SHP77 treated with DMSO at 0.1 percent for 48 hours (cell line): ENCODE results near the gene VPS37C.

ENCODE experiments used
- DNase-seq: peaks from one replicate; lab custom pipeline; 2025; lab: John Stamatoyannopoulos, UW

The VPS37C gene

DNA sequence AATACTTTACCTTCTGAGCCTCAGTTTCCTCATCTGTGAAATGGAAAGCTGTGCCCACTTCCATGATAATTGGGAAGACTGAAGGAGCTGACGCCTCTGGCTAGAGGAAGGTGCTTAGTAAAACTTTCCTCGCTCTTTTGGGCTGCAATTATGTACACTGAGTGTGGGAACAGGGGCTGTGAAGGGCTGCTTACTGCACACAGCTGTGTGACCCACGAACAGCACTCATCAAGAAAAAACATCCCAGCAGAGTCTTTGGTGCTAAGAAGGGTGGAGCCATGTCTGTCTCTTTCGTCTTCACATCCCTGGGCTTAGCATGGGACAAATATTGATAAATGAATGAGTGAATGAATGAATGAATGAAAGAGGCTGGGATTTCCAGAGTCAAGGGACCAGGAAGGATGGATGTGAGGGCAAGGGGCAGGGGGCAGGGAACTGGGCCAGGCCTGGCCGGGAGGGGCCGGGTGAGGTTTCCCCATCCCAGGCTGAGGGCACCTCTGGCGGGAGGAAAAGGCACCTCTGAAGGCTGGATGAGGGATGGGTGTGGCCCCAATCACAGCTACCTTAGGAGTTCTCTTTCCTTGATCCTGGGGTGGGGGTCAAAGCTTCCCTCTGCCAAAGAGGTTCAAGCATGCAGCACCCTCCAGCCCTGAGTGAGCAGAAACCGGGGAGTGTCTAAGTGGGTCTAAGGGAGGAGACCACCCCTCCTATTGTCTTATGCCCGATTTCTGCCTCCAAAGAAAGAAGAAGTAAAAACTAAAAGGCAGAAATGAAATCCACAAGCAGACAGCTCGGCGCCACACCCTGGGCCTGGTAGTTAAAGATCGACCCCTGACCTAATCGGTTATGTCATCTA is 68.1 kb downstream of the VPS37C start:
- DNase-seq: no peak

DNA sequence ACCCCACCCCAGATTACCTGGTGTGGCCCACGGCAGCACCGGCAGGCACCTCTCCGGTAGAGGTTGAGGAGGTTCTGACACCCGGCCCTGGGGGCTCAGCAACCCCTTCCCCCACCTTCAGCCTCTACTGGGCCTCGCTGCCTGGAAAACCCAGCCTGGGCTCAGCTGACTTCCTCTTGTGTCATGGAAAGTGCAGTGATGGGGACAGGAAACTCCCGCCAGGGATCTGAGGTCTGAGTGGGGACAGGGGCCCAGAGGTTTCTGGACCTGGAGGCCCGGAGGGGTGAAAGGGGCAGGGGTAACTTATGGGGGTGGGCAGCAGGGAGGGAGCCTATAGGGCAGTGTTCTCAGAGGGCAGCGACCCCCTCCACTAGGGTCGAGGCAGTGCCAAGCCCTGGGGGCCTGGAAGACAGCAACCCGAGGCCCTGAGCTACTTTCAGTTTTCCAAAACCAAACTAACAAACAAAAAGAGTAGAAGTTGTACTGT is 68.9 kb downstream of the VPS37C start:
- no peak for DNase-seq

DNA sequence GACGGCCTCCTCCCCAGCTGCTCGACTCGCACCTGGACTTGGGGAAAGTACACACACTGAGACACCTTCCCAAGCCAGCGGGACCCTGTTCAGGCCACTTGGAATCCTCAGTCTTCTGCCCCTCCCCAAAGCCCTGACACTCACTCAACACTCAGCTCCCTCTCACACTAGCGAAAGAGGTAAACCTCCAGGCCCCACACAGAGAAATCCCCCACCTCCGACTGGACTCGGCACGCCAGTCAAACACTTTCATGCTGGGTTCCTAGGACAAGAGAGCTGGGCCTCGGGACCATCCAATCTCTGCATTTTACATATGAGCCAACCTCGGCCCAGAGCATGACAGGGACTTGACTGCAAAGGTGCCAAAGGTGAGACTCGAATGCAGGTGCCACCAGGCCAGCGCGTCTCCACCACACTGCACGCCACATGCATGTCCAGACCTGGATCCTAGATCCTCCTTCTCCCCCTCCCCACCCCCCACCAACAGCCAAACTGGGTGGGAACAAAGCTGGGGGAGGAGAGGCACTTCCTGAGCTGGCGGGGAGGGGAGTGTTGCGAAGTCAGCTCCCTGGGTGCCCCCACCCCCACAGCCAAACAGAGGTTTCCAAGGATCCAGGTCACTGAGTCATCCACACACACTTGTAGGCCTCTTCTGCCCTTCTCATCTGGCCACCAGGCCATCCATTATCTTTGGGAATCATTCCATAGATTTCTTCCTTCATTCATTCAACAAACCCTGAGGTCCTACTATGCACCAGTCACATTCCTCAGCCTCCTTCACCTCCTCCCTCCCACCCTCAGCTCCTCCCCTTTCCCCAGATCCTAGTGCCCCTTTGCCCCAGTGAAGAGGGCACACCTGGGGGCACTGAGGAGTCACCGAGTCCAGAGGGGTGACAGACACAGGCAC is 69.6 kb downstream of the VPS37C start:
- no peak for DNase-seq

DNA sequence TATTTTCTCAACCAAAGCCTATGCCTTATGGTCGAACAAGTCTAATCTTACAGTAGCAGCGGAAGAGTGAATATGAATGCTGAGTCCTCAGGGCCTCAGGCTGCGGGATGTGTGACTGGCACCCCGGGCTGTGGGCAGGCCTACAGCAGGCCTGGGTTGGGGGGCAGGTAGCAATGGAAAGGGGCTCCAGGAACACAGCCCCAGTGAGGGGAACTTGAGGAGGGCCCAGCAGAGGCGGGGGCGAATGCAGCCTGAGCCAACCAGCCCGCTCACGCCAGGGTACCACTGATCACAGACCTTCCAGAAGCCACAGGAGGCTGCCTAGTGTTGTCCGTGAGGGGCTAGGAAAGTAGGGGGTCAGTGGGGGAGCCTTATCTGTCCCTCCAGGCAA is 70.2 kb downstream of the VPS37C start:
- no peak for DNase-seq

DNA sequence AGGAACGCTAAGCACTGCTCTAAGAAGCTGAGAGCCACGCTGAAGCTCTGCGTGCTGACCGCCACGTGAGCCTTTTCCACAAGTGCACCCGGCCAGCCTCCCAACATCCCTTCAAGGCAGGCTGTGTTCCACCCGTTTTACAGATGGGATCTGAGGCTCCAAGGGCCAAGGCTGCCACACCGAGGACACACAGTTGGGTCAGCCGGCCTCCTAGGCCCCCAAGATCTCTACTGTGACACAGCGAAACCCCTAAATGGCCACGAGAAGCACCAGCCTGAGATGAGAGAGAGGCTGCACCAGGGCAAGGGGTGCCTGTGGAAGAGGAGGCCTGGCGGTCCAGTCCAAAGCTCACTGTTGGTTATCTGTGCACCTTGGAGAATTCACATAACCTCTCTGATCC is 70.7 kb downstream of the VPS37C start:
- DNase-seq: no peak

DNA sequence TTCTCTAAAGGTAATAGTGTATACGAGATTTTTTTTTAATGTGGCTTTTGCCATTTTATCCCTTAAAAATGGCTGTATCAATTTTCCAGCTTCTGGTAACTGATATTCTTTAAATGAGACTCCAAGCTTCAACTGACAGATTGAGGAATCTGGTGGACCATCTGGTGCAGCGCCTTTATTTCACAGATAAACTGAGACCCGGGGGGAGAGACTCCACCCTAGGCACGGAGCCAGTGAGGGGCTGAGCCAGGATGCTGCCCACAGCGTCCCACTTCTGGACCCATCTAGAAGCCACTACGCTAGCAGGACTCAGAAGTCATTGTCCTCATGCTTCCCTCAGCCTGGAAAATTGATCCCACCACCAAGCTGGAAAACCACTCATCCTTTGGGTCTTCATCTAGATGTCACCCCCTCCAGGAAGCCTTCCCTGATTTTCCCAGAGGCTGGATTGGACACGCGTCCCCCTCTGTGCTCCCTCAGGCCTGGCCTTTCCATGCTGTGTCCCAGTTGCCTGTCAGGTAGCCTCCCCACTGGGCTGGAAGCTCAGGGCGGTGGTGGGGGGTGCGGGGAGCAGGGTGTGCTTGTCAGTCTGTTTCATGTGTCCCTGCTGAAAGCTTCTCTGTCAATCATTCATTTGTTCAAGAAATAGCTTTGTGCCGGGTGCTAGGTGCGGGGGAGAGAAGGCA is 71.3 kb downstream of the VPS37C start:
- DNase-seq: no peak

DNA sequence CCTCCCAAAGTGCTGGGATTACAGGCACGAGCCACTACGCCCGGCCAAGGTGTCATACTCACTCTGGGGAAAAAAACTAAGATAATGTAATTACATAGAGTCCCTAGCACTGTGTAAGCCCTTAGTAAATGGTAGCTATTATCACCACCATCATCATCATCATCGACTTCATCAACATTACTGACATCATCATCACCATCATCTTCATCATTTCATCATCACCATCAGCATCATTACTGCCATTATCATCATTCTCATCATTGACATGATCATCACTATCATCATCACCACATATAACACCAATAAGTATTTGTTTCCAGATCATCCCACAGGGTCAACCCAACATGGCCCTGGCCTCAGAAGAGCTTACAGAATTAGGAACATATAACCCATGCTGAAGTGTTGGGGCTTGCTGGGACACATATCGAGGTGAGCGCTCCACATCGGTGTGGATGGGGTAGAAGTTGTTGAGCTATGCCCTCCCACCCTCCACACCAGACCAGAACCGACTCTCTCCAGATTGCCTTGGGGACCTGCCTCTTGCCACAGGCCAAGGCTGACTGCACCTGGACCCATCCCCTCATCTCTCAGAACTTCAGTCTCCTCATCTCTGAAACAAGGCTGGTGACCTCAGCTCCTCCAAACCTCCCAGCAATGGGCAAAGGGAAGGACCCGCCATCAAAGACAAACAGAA is 73.7 kb downstream of the VPS37C start:
- no peak for DNase-seq

DNA sequence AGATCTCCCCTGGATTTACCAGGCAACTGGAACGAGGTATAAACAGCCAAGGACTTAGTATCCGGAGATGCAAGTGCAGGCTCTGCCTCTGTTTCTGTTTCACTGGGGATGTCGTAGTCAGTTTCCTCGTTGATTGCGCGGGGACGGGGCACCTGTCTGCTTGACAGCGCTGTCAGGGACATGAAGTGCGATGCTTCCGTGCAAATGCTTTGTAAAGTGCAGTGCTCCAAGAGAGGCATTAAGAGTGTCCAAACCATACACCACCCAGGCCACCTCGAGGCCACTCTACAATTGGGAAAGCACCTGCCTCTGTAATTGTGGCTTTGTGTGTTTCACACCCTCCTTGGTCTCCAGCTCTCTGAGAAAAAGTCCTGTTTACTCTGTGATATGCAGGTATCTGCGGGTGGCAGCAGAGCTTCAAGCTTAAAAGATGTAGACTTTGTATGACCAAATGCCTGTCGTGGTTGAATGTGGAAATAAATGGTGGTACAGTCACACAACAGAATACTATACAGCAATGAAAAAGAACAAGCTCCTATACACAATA is 77.6 kb downstream of the VPS37C start:
- DNase-seq: no peak

DNA sequence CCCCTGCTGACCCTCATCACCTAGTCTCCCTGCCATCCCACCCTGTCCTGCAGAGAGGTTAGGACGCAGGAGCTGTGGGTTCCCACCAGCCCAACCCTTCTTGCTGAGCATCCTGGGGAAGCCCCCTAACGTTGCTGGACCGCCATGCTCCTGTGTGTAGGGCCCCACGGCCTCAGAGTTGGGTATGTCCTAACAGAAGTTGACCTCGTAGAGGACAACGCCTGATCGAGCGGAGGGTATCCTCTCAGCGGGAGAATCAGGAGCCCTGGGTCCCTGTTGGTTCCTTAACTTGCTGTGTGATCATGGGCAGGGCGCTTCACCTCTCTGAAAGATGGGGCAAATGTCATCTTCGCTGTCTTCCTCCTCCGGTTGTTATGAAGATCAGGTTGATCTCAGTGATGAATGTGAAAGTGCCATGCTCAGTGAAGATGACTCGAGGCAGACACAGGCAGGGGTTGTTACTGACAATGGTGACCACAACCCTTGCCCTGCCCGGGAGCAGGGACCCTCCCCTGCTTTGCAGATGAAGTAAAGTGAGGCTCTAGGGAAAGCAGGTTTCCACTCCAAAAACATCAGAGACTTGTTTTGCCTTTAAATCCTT is 78.2 kb downstream of the VPS37C start:
- DNase-seq: no peak

DNA sequence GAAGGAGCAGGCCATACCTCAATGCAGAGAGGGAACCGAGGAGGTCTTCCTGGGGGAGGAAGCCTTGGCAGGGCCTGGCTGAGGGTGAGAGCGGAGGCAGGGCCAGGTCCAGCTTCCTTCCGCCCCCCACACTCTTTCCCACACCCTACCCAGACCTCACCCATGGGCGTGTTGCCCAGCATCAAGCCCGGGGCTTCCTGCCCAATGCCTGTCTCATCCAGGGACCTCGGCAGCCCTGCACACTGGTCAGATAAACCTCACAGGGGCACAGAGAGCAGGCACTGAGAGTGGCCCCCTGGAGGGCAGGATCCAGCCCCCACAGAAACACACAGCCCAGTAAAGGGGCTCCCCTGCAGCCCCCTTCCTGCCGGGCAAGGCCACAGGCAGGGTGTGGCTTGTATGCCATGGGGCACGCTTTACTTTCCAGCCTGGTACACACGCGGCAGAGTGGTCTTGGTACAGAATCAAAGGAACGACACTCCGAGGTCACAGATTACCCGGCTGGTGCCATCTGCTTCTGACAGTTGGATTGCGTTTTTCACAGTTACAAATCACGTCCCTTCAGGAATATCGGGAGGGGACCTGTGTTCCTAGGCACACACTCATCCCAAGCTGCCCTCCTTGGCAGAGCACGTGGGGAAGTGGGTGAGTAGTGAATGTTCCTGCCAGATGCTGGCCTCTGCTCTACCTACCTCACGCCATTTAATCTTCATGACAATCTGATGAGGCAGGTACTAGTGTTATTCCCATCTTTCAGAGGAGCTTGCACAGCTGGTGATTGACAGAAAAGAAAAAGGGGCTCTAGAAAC is 79.0 kb downstream of the VPS37C start:
- DNase-seq: no peak

DNA sequence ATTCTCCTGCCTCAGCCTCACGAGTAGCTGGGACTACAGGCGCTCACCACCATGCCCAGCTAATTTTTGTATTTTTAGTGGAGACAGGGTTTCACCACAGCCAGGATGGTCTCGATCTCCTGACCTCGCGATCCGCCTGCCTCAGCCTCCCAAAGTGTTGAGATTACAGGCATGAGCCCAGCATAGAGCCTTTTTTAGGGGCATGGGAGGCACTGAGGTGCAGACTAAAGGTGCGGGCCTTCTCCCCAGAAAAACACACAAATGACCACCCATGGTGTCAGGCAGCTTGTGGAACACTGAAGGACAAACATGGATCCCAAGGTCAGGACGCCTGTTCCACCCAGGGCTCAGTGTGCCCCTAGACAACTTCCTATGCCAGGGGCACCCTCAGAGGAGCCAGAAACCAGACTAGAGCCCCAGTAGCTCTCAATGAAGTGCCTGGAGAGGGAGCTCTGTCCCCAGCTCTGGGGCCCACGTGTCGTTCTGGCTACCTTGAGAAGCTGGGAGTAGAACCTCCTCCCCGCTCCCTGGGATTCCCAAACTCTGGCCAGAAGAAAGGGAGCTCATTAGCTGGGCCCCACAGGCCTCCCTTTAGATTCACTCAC is 80.1 kb downstream of the VPS37C start:
- DNase-seq: no peak

DNA sequence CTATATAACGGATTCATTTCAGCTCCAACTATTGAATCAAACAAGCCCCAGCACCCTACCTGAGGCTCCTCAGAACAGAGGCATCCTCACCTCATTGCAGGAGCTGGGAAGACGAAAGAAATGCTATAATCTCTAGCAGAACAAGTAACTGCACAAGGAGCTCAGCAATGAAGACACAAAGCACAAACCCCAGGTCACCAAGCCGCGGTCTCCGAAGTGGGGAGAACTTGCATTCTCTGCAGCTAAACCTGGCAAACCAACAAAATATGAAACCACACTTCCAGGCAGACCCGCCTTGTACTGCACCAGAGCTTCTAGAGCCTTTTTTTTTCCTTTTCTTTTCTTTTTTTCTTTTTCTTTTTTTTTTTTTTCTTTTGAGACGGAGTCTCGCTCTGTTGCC is 80.7 kb downstream of the VPS37C start:
- DNase-seq: no peak
